Hepatocyte (in vitro differentiated cells): Measurements from ENCODE around the gene NDC1. TPM values are rescaled to one million over a fixed set of nuclear protein-coding genes. Genes with fewer than 3 reads are reported as not detected.

Source experiments
- DNase-seq: peaks from one replicate; pipeline ENCODE4 v3.0.0-alpha.2; 2016; ENCODE audit warnings: low spot score
- H2AFZ ChIP-seq: fragments of 200-600 bp; sonication (generic); 2 replicates; pipeline ENCODE4 v1.6.0; 2016; ENCODE audit warnings: antibody characterized with exemption, mild to moderate bottlenecking
- H3K27ac ChIP-seq: fragments of 200-600 bp; sonication (generic); 2 replicates; pipeline ENCODE4 v1.5.1; 2016; ENCODE audit warnings: mild to moderate bottlenecking
- H3K27me3 ChIP-seq: fragments of 200-600 bp; sonication (generic); 2 replicates; pipeline ENCODE4 v1.6.1; 2016
- H3K36me3 ChIP-seq: fragments of 200-600 bp; sonication (generic); replicated peaks from 2 replicates; pipeline ENCODE4 v1.5.1; 2016; ENCODE audit warnings: low read depth; ENCODE audit not compliant: insufficient read depth
- H3K4me1 ChIP-seq: fragments of 200-600 bp; sonication (generic); 2 replicates; pipeline ENCODE4 v1.5.1; 2016; ENCODE audit warnings: mild to moderate bottlenecking, moderate library complexity; ENCODE audit not compliant: insufficient read depth
- H3K4me2 ChIP-seq: fragments of 200-600 bp; sonication (generic); 2 replicates; pipeline ENCODE4 v1.6.0; 2016
- H3K4me3 ChIP-seq: fragments of 200-600 bp; sonication (generic); 2 replicates; pipeline ENCODE4 v1.5.1; 2016; ENCODE audit warnings: mild to moderate bottlenecking
- H3K79me2 ChIP-seq: fragments of 200-600 bp; sonication (generic); 2 replicates; pipeline ENCODE4 v1.6.0; 2017; ENCODE audit warnings: mild to moderate bottlenecking
- H3K9me2 ChIP-seq: fragments of 200-600 bp; sonication (generic); replicated peaks from 2 replicates; pipeline ENCODE4 v1.6.0; 2017; ENCODE audit warnings: mild to moderate bottlenecking; ENCODE audit not compliant: insufficient read depth
- H3K9me3 ChIP-seq: fragments of 200-600 bp; sonication (generic); 2 replicates; pipeline ENCODE4 v1.5.1; 2016; ENCODE audit warnings: low read depth, mild to moderate bottlenecking
- H4K20me1 ChIP-seq: fragments of 200-600 bp; sonication (generic); 2 replicates; pipeline ENCODE4 v1.6.0; 2016; ENCODE audit warnings: mild to moderate bottlenecking; ENCODE audit not compliant: insufficient read depth, poor library complexity, severe bottlenecking
- CTCF ChIP-seq: fragments of 200-600 bp; sonication (generic); IDR thresholded peaks from 2 replicates; pipeline ENCODE4 v1.5.1; 2016; ENCODE audit warnings: antibody characterized with exemption, mild to moderate bottlenecking; ENCODE audit not compliant: poor library complexity
- EZH2 ChIP-seq: fragments of 200-600 bp; sonication (generic); IDR thresholded peaks from 2 replicates; pipeline ENCODE4 v1.6.1; 2016; ENCODE audit warnings: antibody characterized with exemption, mild to moderate bottlenecking, borderline replicate concordance
- EZH2phosphoT487 ChIP-seq: fragments of 200-600 bp; sonication (generic); IDR thresholded peaks from one replicate; pipeline ENCODE4 v1.6.1; 2018; ENCODE audit warnings: antibody characterized with exemption, mild to moderate bottlenecking, low read depth, moderate library complexity; ENCODE audit not compliant: unreplicated experiment, severe bottlenecking
- WGBS: methylation state at CpG from one replicate; pipeline ENCODE4 v1.1.6; 2016; ENCODE audit warnings: low lambda C conversion rate; ENCODE audit errors: missing lambda C conversion rate; 5-methylcytosine and 5-hydroxymethylcytosine counted together
- polyA plus RNA-seq: library from polyadenylated mRNA; unstranded; fragments of >200 nt; fragmentation: Nextera tagmentation; extraction: Ambion mirVana; gene quantifications from 2 replicates; pipeline ENCODE4 v1.2.1, GENCODE V29; 2016
- total RNA-seq: library from RNA; depleted of rRNA; stranded (reverse); fragments of >200 nt; gene quantifications from 2 replicates; pipeline ENCODE4 v1.2.3, GENCODE V29; 2014

The NDC1 gene
- total and polyA plus RNA-seq, 2 experiments from 2014 or later: 7.8 to 23.1 TPM

- TF ChIP-seq EZH2phosphoT487 (no peak), EZH2 (no peak), CTCF (no peak)
- Histone ChIP-seq H3K4me3 (no peak overlapping the region), H4K20me1 (no peaks in the 10 kb centered on the region), H3K36me3 (no peaks in the 10 kb centered on the region), H2AFZ (no peak overlapping the region), H3K4me1 (no peaks in the 10 kb centered on the region), H3K27ac (no peak overlapping the region), H3K4me2 (no peak overlapping the region), H3K9me3 (no peaks in the 10 kb centered on the region), H3K9me2 (no peaks in the 10 kb centered on the region), H3K27me3 (peaks cover 2% of the 10 kb centered on the region), H3K79me2 (no peaks in the 10 kb centered on the region)
- WGBS: 90% methylated on average over 8 of the region's 8 CpGs
- DNase-seq: no peak
Observed at GRCh38 chr1:53747841-53748240, 90.3 kb downstream of the NDC1 start.

GRCh38 chr1:53740621-53741105 is 97.4 kb downstream of the NDC1 start:
- Histone ChIP-seq H3K4me2 (no peak overlapping the region), H3K4me3 (no peak overlapping the region), H3K9me3 (no peaks in the 10 kb centered on the region), H3K4me1 (peaks cover 14% of the 10 kb centered on the region), H3K9me2 (no peaks in the 10 kb centered on the region), H4K20me1 (no peaks in the 10 kb centered on the region), H3K27ac (no peak overlapping the region), H2AFZ (no peak overlapping the region), H3K36me3 (no peaks in the 10 kb centered on the region), H3K79me2 (no peaks in the 10 kb centered on the region), H3K27me3 (peaks cover 46% of the 10 kb centered on the region)
- no peak for TF ChIP-seq EZH2phosphoT487
- no peak for TF ChIP-seq EZH2
- no peak for TF ChIP-seq CTCF
- no peak for DNase-seq
- 70% methylated on average over 7 of the region's 8 CpGs for WGBS

GRCh38 chr1:53739109-53739681 is 98.9 kb downstream of the NDC1 start, which contains the start of gene GLIS1:
TSS of gene GLIS1 (minus strand) at chr1:53739164. CDS start at chr1:53738064, 1,100 bp downstream.
- no peaks in the 10 kb centered on the region for H4K20me1 ChIP-seq
- TF ChIP-seq EZH2: no peak
- TF ChIP-seq EZH2phosphoT487: no peak
- TF ChIP-seq CTCF: no peak
- peak within 1 kb of the TSS; percentile 64 for H3K4me3 ChIP-seq
- H3K4me2 ChIP-seq: peak within 1 kb of the TSS; percentile 99
- DNase-seq: peak; percentile 91
- no peaks in the 10 kb centered on the region for H3K9me3 ChIP-seq
- H3K9me2 ChIP-seq: no peaks in the 10 kb centered on the region
- H3K27ac ChIP-seq: no peak within 1 kb of the TSS
- H3K36me3 ChIP-seq: no peaks in the 10 kb centered on the region
- peaks cover 59% of the 10 kb centered on the region for H3K27me3 ChIP-seq
- 4% methylated on average over 27 of the region's 73 CpGs for WGBS
- H2AFZ ChIP-seq: peak within 1 kb of the TSS; percentile 70
- H3K79me2 ChIP-seq: no peaks in the 10 kb centered on the region
- peaks cover 18% of the 10 kb centered on the region for H3K4me1 ChIP-seq
